ENCODE measurements around the gene ARFIP1. TPM values are rescaled to one million over a fixed set of nuclear protein-coding genes. Genes with fewer than 3 reads are reported as not detected.

Gene ARFIP1
- total and polyA plus RNA-seq, 9 of the 15 experiments (the other 6 are each of a cell fraction or from before 2014, with no cell fraction given), result 14.1 to 25.1 (median 20.9) TPM

GRCh38 chr4:152779513-152780266 is at the start of gene ARFIP1, which contains the start of gene TIGD4 (continued):
- TF ChIP-seq, protein P1, sequence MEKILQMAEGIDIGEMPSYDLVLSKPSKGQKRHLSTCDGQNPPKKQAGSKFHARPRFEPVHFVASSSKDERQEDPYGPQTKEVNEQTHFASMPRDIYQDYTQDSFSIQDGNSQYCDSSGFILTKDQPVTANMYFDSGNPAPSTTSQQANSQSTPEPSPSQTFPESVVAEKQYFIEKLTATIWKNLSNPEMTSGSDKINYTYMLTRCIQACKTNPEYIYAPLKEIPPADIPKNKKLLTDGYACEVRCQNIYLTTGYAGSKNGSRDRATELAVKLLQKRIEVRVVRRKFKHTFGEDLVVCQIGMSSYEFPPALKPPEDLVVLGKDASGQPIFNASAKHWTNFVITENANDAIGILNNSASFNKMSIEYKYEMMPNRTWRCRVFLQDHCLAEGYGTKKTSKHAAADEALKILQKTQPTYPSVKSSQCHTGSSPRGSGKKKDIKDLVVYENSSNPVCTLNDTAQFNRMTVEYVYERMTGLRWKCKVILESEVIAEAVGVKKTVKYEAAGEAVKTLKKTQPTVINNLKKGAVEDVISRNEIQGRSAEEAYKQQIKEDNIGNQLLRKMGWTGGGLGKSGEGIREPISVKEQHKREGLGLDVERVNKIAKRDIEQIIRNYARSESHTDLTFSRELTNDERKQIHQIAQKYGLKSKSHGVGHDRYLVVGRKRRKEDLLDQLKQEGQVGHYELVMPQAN (IDR thresholded peaks at IDR 0.05; ENCODE audit: borderline replicate concordance), result peak; percentile 71
- no peak for TF ChIP-seq SMAD1 (IDR thresholded peaks at IDR 0.05; ENCODE audit: low read depth, low read length, partially characterized antibody)
- peak; percentile 51 for TF ChIP-seq PCBP1 (IDR thresholded peaks at IDR 0.05; ENCODE audit: low read depth, low read length, poor library complexity, severe bottlenecking)
- TF ChIP-seq GABPB2 (CRISPR knock-in tag; conservative IDR thresholded peaks at IDR 0.05), result no peak
- TF ChIP-seq, protein P2, sequence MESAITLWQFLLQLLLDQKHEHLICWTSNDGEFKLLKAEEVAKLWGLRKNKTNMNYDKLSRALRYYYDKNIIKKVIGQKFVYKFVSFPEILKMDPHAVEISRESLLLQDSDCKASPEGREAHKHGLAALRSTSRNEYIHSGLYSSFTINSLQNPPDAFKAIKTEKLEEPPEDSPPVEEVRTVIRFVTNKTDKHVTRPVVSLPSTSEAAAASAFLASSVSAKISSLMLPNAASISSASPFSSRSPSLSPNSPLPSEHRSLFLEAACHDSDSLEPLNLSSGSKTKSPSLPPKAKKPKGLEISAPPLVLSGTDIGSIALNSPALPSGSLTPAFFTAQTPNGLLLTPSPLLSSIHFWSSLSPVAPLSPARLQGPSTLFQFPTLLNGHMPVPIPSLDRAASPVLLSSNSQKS (CRISPR knock-in tag; IDR thresholded peaks at IDR 0.05), result no peak
- peak; percentile 18 to 38 (median 34); a peak in 3 of 6 replicates for TF ChIP-seq CTCF (IDR thresholded peaks at IDR 0.05 in 2 of 3, conservative IDR thresholded peaks at IDR 0.05 in 1 of 3; ENCODE audit: insufficient read depth in 2 of 3, low read depth in 1 of 3, low read length in 3 of 3)
- TF ChIP-seq, protein P3, sequence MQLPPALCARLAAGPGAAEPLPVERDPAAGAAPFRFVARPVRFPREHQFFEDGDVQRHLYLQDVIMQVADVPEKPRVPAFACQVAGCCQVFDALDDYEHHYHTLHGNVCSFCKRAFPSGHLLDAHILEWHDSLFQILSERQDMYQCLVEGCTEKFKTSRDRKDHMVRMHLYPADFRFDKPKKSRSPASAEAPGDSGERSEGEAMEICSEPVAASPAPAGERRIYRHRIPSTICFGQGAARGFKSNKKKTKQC (CRISPR knock-in tag; IDR thresholded peaks at IDR 0.05), result no peak
- peak; percentile 56; the same call in 1 of the 2 replicates for TF ChIP-seq NCOA1 (IDR thresholded peaks at IDR 0.05; ENCODE audit: low read depth)
- peak; percentile 97 for TF ChIP-seq RFX1 (IDR thresholded peaks at IDR 0.05)
- TF ChIP-seq RB1 (IDR thresholded peaks at IDR 0.05; ENCODE audit: low read depth), result peak; percentile 8; the same call in 1 of the 2 replicates
- no peak for TF ChIP-seq ZNF175 (CRISPR knock-in tag; IDR thresholded peaks at IDR 0.05; ENCODE audit: low read depth)
- TF ChIP-seq GABPB1 (CRISPR knock-in tag; IDR thresholded peaks at IDR 0.05), result peak; percentile 96
- 0 out of 2 replicates have a peak, but pooled peaks have one; percentile 7 for TF ChIP-seq NFE2 (IDR thresholded peaks at IDR 0.05; ENCODE audit: low read depth)
- 0 out of 2 replicates have a peak, but pooled peaks have one; percentile 78 for TF ChIP-seq DIDO1 (tag; IDR thresholded peaks at IDR 0.05; ENCODE audit: low read depth)
- peak; percentile 29 to 56; a peak in 1 of 4 replicates for TF ChIP-seq FOXK2 (conservative IDR thresholded peaks at IDR 0.05 in 1 of 2, IDR thresholded peaks at IDR 0.05 in 1 of 2; ENCODE audit: low read depth in 2 of 2)
